PFSK-1 (cell line): ENCODE results near the gene HMG20B.

Experiments
- FOXP2 ChIP-seq: optimal IDR thresholded peaks from 2 replicates; pipeline ENCODE3; 2011; ENCODE audit warnings: borderline replicate concordance, control low read depth, inconsistent platforms; ENCODE audit not compliant: insufficient read depth; ENCODE audit errors: extremely low read length, extremely low read depth
- POLR2AphosphoS5 ChIP-seq: IDR thresholded peaks from 2 replicates; pipeline ENCODE4 v1.6.1; 2012; ENCODE audit warnings: low read depth, mild to moderate bottlenecking, control low read depth, low read length, moderate library complexity
- SIN3A ChIP-seq: IDR thresholded peaks from 2 replicates; pipeline ENCODE4 v1.6.1; 2012; ENCODE audit warnings: mild to moderate bottlenecking, low read length, moderate library complexity, borderline replicate concordance; ENCODE audit not compliant: insufficient read depth
- TAF1 ChIP-seq: IDR thresholded peaks from 2 replicates; pipeline ENCODE4 v1.6.1; 2012; ENCODE audit warnings: low read length, control low read depth, borderline replicate concordance; ENCODE audit not compliant: insufficient read depth
- TF ChIP-seq, protein P1 (sequence below), 2 experiments: IDR thresholded peaks; 2 replicates each; pipeline versions ENCODE4 v1.6.1 to v1.8.0; 2011 to 2012; ENCODE audit warnings: low read depth in 2 of 2, low read length in 2 of 2, control low read depth in 1 of 2, inconsistent platforms in 1 of 2, mild to moderate bottlenecking in 1 of 2, moderate library complexity in 1 of 2; ENCODE audit not compliant: insufficient read depth in 1 of 2

The HMG20B gene

DNA sequence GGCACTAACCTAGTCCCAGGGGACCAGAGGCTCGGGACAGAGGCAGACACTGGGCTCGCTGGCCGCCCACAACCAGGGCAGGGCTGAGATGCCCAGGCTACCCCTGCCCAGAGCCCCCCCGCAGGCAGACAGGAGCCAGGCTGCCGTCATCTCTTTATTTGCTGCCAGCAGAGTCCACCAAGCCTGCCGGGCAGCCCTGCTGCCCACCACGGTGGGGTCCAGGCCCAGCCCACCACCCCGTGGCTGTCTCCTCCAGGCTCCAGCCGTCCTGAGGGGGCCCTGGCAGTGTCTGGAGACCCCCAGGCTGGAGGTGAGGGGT lies 28.7 kb upstream of the HMG20B start:
- no peak; the same call in 1 of the 2 replicates for TF ChIP-seq POLR2AphosphoS5
- TF ChIP-seq FOXP2 = no peak
- TF ChIP-seq, protein P1, sequence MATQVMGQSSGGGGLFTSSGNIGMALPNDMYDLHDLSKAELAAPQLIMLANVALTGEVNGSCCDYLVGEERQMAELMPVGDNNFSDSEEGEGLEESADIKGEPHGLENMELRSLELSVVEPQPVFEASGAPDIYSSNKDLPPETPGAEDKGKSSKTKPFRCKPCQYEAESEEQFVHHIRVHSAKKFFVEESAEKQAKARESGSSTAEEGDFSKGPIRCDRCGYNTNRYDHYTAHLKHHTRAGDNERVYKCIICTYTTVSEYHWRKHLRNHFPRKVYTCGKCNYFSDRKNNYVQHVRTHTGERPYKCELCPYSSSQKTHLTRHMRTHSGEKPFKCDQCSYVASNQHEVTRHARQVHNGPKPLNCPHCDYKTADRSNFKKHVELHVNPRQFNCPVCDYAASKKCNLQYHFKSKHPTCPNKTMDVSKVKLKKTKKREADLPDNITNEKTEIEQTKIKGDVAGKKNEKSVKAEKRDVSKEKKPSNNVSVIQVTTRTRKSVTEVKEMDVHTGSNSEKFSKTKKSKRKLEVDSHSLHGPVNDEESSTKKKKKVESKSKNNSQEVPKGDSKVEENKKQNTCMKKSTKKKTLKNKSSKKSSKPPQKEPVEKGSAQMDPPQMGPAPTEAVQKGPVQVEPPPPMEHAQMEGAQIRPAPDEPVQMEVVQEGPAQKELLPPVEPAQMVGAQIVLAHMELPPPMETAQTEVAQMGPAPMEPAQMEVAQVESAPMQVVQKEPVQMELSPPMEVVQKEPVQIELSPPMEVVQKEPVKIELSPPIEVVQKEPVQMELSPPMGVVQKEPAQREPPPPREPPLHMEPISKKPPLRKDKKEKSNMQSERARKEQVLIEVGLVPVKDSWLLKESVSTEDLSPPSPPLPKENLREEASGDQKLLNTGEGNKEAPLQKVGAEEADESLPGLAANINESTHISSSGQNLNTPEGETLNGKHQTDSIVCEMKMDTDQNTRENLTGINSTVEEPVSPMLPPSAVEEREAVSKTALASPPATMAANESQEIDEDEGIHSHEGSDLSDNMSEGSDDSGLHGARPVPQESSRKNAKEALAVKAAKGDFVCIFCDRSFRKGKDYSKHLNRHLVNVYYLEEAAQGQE (IDR thresholded peaks at IDR 0.05; ENCODE audit: insufficient read depth in 1 of 2, low read depth in 2 of 2, low read length in 2 of 2) = no peak
- TF ChIP-seq SIN3A = no peak
- TF ChIP-seq TAF1 = no peak

DNA sequence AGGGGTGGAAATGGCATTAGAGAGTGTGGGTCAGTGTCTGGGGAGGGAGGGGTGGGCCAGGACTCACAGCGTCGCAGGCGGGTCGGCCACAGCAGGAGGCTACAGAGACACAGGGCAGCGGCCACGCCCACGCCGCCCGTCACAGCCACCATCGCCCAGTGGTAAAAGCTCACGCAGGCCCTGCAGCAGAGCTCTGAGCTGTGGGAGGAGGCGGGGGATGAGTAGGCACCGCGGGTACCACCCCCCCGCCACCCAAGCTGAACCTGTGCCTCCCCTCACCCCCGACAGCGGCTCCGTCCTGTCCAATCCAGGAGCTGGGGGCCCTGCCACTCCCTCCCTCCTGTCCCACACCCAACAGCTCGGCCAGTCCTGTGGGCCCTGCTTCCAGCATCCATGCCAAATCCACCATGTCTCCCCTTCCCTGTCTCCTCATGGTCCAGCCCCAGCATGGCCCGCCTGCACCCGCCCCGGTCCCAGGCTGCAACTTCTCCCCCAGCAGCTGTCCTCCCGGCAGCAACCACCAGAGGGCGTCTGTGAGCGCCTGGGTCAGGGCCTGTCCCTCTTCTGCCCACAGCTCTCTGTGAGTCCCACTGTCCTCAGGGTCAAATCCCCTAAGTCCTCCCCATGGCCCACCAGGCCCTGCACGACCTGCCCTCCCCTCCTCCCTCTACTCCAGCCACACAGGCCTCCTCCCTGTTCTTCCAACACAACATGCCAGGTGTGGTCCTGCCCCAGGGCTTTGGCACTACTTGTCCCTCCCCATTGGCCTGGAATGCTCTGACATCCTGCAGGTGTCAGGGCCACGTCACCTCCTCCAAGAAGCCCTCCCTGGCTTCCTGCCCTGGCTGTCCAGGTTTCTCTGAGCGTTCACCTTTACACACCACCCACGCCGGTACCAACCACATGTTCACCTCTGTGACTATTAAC lies 27.7 kb upstream of the HMG20B start:
- TF ChIP-seq SIN3A (no peak), POLR2AphosphoS5 (no peak), FOXP2 (no peak), TAF1 (no peak)
- TF ChIP-seq, protein P1 (IDR thresholded peaks at IDR 0.05; ENCODE audit: insufficient read depth in 1 of 2, low read depth in 2 of 2, low read length in 2 of 2) = no peak

DNA sequence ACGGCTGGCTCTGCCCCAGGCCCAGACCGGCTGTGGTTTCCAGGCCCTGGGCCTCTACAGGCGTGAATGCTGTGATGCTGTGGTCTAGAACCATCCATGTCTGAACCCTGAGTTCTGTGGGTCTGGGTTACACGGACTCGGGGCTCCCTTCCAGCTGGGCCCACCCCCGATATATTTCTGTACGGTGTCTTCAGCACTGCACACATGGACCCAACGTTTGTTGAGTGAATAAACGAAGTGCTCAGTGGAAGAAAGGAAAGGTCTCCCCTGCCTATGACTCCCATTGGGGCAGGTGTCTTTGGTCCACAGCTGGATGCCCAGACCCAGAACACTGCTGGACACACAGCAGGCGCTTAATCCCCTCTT lies 27.1 kb upstream of the HMG20B start:
- no peak for TF ChIP-seq TAF1
- no peak for TF ChIP-seq SIN3A
- no peak; the same call in 1 of the 2 replicates for TF ChIP-seq POLR2AphosphoS5
- TF ChIP-seq, protein P1 (IDR thresholded peaks at IDR 0.05; ENCODE audit: insufficient read depth in 1 of 2, low read depth in 2 of 2, low read length in 2 of 2) = 0 out of 4 replicates have a peak, but pooled peaks of 1 of the 2 experiments have one; percentile 15

DNA sequence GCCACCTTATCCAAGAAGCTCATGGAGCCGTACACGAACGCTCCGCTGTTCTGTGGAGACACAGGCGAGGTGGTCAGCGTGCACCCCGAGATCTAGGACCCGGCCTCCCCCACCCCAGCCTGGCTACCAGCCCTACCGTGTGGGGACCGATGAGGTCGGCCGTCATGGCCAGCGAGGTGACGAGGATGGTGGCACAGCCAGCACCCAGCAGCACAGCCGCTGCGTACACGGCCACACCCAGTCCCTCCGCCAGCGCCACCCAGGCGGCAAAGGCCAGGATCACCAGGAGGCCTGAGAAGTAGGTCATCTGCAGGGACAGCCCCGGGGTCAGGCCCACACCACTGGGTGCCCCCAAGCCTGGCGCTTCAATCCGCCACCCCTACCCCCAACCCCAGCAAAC lies 26.6 kb upstream of the HMG20B start:
- no peak for TF ChIP-seq SIN3A
- TF ChIP-seq, protein P1 (IDR thresholded peaks at IDR 0.05; ENCODE audit: insufficient read depth in 1 of 2, low read depth in 2 of 2, low read length in 2 of 2) = no peak
- no peak for TF ChIP-seq POLR2AphosphoS5
- TF ChIP-seq FOXP2 = no peak
- no peak for TF ChIP-seq TAF1
